IPS-18c (cell line): ENCODE data around the gene KRTAP5-6.
"Not testable (repeated sequence)": the region's sequence is repeated elsewhere in the genome, so short reads cannot be mapped to it uniquely, and the experiment has no call there.

Source experiments
- H3K4me3 ChIP-seq: 2 replicates; pipeline ENCODE4 v1.7.0; 2013; ENCODE audit warnings: low read depth, mild to moderate bottlenecking, low read length, moderate library complexity; ENCODE audit not compliant: insufficient read depth
- H3K9me3 ChIP-seq: one replicate; pipeline ENCODE4 v1.6.1; 2013; ENCODE audit warnings: mild to moderate bottlenecking, low read length, moderate library complexity; ENCODE audit not compliant: control insufficient read depth, insufficient read depth

The KRTAP5-6 gene

GRCh38 chr11:1659506-1659905 is 37.5 kb upstream of the KRTAP5-6 start:
- Histone ChIP-seq H3K9me3 (no peaks in the 10 kb centered on the region), H3K4me3 (no peak overlapping the region)

GRCh38 chr11:1660111-1660867 is 36.7 kb upstream of the KRTAP5-6 start:
- H3K4me3 ChIP-seq, result no peak overlapping the region
- H3K9me3 ChIP-seq, result no peaks in the 10 kb centered on the region

- not testable (repeated sequence) for H3K9me3 ChIP-seq
These were observed 35.3 kb upstream of the KRTAP5-6 start for GRCh38 chr11:1661454-1662269.

GRCh38 chr11:1662699-1663283 is 34.2 kb upstream of the KRTAP5-6 start:
- not testable (repeated sequence) for H3K4me3 ChIP-seq, H3K9me3 ChIP-seq

More at GRCh38 chr11:1661454-1662269, 35.3 kb upstream of the KRTAP5-6 start:
- H3K4me3 ChIP-seq, result not testable (repeated sequence)

GRCh38 chr11:1665313-1665712 is 31.7 kb upstream of the KRTAP5-6 start:
- Histone ChIP-seq H3K9me3 (no peaks in the 10 kb centered on the region), H3K4me3 (no peak overlapping the region)

GRCh38 chr11:1667121-1667850 is 29.7 kb upstream of the KRTAP5-6 start:
- Histone ChIP-seq H3K4me3 (no peak overlapping the region), H3K9me3 (no peaks in the 10 kb centered on the region)

GRCh38 chr11:1667906-1668305 is 29.1 kb upstream of the KRTAP5-6 start:
- Histone ChIP-seq H3K4me3 (no peak overlapping the region), H3K9me3 (no peaks in the 10 kb centered on the region)

GRCh38 chr11:1668911-1669473 is 28.0 kb upstream of the KRTAP5-6 start:
- Histone ChIP-seq H3K4me3 (no peak overlapping the region), H3K9me3 (no peaks in the 10 kb centered on the region)

GRCh38 chr11:1669546-1670218 is 27.3 kb upstream of the KRTAP5-6 start:
- Histone ChIP-seq H3K4me3 (no peak overlapping the region), H3K9me3 (no peaks in the 10 kb centered on the region)

- H3K4me3 ChIP-seq, H3K9me3 ChIP-seq: not testable (repeated sequence)
These were observed 26.5 kb upstream of the KRTAP5-6 start for GRCh38 chr11:1670457-1670856.

- H3K4me3 ChIP-seq, result no peak overlapping the region
- H3K9me3 ChIP-seq, result no peaks in the 10 kb centered on the region
These were observed 26.1 kb upstream of the KRTAP5-6 start for GRCh38 chr11:1670905-1671371.

GRCh38 chr11:1671658-1672057 is 25.3 kb upstream of the KRTAP5-6 start:
- Histone ChIP-seq H3K9me3 (no peaks in the 10 kb centered on the region), H3K4me3 (no peak overlapping the region)

GRCh38 chr11:1672613-1673350 is 24.2 kb upstream of the KRTAP5-6 start:
- no peak overlapping the region for H3K4me3 ChIP-seq
- H3K9me3 ChIP-seq, result no peaks in the 10 kb centered on the region

- Histone ChIP-seq H3K4me3 (no peak overlapping the region), H3K9me3 (no peaks in the 10 kb centered on the region)
These were observed 23.4 kb upstream of the KRTAP5-6 start for GRCh38 chr11:1673446-1674172.
